Activated CD4-positive, alpha-beta T cell treated with anti-CD3 and anti-CD28 coated beads for 36 hours (primary cell): Measurements from ENCODE around the gene PDCD1LG2. TPM values are rescaled to one million over a fixed set of nuclear protein-coding genes. Genes with fewer than 3 reads are reported as not detected.
"Not testable (repeated sequence)": the region's sequence is repeated elsewhere in the genome, so short reads cannot be mapped to it uniquely, and the experiment has no call there.

ENCODE experiments used
- ATAC-seq: fragments of 200-7000 bp; cut with Tn5 transposase; one replicate; pipeline ENCODE4 v1.10.0; 2021; ENCODE audit warnings: mild to moderate bottlenecking, moderate library complexity
- CTCF ChIA-PET: fragments of 350-600 bp; sonication (Branson Sonifier 250); formaldehyde crosslinking; loops from one replicate; lab custom pipeline; 2021; ENCODE audit warnings: antibody characterized with exemption; lab: Charles Lee
- POLR2A ChIA-PET: fragments of 350-600 bp; sonication (Branson Sonifier 250); formaldehyde crosslinking; loops from one replicate; lab custom pipeline; 2021; ENCODE audit warnings: antibody characterized with exemption, inconsistent platforms; lab: Charles Lee
- DNase-seq: peaks from one replicate; pipeline ENCODE4 v3.0.0-alpha.2; 2020
- H3K27ac Mint-ChIP-seq: one replicate; pipeline ENCODE4 v1.8.0; 2021; ENCODE audit warnings: mixed read lengths
- H3K27me3 Mint-ChIP-seq: one replicate; pipeline ENCODE4 v1.8.0; 2021; ENCODE audit warnings: mixed read lengths
- H3K36me3 Mint-ChIP-seq: one replicate; pipeline ENCODE4 v1.8.0; 2021; ENCODE audit warnings: low read depth, mixed read lengths
- H3K4me1 Mint-ChIP-seq: one replicate; pipeline ENCODE4 v1.8.0; 2021; ENCODE audit warnings: mixed read lengths
- H3K4me3 Mint-ChIP-seq: one replicate; pipeline ENCODE4 v1.8.0; 2021; ENCODE audit warnings: mild to moderate bottlenecking, moderate library complexity, mixed read lengths
- H3K9me3 Mint-ChIP-seq: one replicate; pipeline ENCODE4 v1.8.0; 2021; ENCODE audit warnings: low read depth, mixed read lengths
- intact Hi-C, 2 experiments: fragments of 100-400 bp; cut with DNase I in 1 of 2; cut with micrococcal nuclease in 1 of 2; formaldehyde crosslinking; loops; one replicate each; pipeline versions ENCODE4 v1.14.2 to v1.15.1; 2022 to 2024; cut with DNase I, micrococcal nuclease
- total RNA-seq, 2 experiments: library from RNA; stranded (reverse); gene quantifications; one replicate each; pipeline ENCODE4 v1.2.3, GENCODE V29; 2021

PDCD1LG2 gene
- total RNA-seq, 2 experiments from 2014 or later, result 0.43 to 0.81 TPM

DNA sequence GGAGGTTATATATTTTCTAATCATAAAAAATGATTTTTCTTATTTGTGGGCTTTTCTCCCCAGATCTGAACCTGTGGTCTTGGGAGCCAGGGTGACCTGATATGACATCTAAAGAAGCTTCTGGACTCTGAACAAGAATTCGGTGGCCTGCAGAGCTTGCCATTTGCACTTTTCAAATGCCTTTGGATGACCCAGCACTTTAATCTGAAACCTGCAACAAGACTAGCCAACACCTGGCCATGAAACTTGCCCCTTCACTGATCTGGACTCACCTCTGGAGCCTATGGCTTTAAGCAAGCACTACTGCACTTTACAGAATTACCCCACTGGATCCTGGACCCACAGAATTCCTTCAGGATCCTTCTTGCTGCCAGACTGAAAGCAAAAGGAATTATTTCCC lies 59.6 kb downstream of the PDCD1LG2 start:
- ATAC-seq, result no peak
- peaks cover 15% of the 10 kb centered on the region for H3K4me1 Mint-ChIP-seq
- no peak overlapping the region for H3K27ac Mint-ChIP-seq
- no peaks in the 10 kb centered on the region for H3K9me3 Mint-ChIP-seq
- no peak overlapping the region for H3K4me3 Mint-ChIP-seq
- CTCF ChIA-PET, result interaction anchor here (0.8 to 1.7 kb wide), 5 partner anchors 12 to 77 kb away, joined by 3 to 7 read pairs (median 5); no protein-coding TSS in a partner anchor
- intact Hi-C loops, result loop anchor here in 1 of 2 experiments (5.0 kb wide), 1 partner anchor 48 kb away; no protein-coding TSS in a partner anchor
- no peaks in the 10 kb centered on the region for H3K36me3 Mint-ChIP-seq
- no peak for DNase-seq
- POLR2A ChIA-PET, result interaction anchor here (1.0 kb wide), 1 partner anchor 59 kb away, joined by 6 read pairs; no protein-coding TSS in a partner anchor
- H3K27me3 Mint-ChIP-seq, result no peaks in the 10 kb centered on the region

- no peaks in the 10 kb centered on the region for H3K9me3 Mint-ChIP-seq
- intact Hi-C loops, result no loop called here
- no peaks in the 10 kb centered on the region for H3K36me3 Mint-ChIP-seq
- CTCF ChIA-PET, result interaction anchor here (0.6 to 1.7 kb wide), 2 partner anchors 78 to 987 kb away, joined by 3 to 5 read pairs; no protein-coding TSS in a partner anchor
- no peak overlapping the region for H3K4me3 Mint-ChIP-seq
- H3K27me3 Mint-ChIP-seq, result no peaks in the 10 kb centered on the region
- ATAC-seq (no peak), DNase-seq (no peak)
- H3K4me1 Mint-ChIP-seq, result peaks cover 15% of the 10 kb centered on the region
- POLR2A ChIA-PET, result no interaction called here
- no peak overlapping the region for H3K27ac Mint-ChIP-seq
Observed at GRCh38 chr9:5571629-5572232, 61.4 kb downstream of the PDCD1LG2 start.

DNA sequence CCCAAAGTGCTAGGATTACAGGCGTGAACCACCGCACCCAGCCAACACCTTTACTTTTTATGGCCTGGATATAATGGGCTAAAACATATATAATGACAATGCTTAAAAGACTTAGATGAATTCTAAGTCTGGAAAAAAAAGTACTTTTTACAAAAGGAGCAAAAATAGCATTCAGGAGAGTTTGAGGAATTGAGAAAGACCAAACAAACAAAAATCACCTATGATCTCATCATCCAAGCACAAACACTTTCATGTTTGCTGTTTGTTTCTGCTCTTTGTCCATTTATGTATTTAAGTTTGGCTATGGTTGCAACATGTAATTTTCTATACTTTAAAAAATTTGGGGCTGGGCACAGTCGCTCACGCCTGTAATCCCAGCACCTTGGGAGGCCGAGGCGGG lies 63.8 kb downstream of the PDCD1LG2 start:
- peaks cover 25% of the 10 kb centered on the region for H3K4me1 Mint-ChIP-seq
- ChIA-PET POLR2A (no interaction called here), CTCF (no interaction called here)
- no peaks in the 10 kb centered on the region for H3K9me3 Mint-ChIP-seq
- intact Hi-C loops, result no loop called here
- no peak overlapping the region for H3K27ac Mint-ChIP-seq
- DNase-seq, result no peak
- H3K27me3 Mint-ChIP-seq, result no peaks in the 10 kb centered on the region
- ATAC-seq, result no peak
- H3K4me3 Mint-ChIP-seq, result no peak overlapping the region
- no peaks in the 10 kb centered on the region for H3K36me3 Mint-ChIP-seq

GRCh38 chr9:5575000-5575399 lies 64.7 kb downstream of the PDCD1LG2 start:
- DNase-seq, result no peak
- no peak overlapping the region for H3K27ac Mint-ChIP-seq
- POLR2A ChIA-PET, result no interaction called here
- H3K27me3 Mint-ChIP-seq, result no peaks in the 10 kb centered on the region
- H3K9me3 Mint-ChIP-seq, result no peaks in the 10 kb centered on the region
- no peak for ATAC-seq
- H3K4me1 Mint-ChIP-seq, result peaks cover 24% of the 10 kb centered on the region
- intact Hi-C loops, result no loop called here
- H3K36me3 Mint-ChIP-seq, result no peaks in the 10 kb centered on the region
- H3K4me3 Mint-ChIP-seq, result no peak overlapping the region
- CTCF ChIA-PET, result no interaction called here

GRCh38 chr9:5577225-5577624 lies 66.9 kb downstream of the PDCD1LG2 start:
- intact Hi-C loops, result no loop called here
- peaks cover 38% of the 10 kb centered on the region for H3K4me1 Mint-ChIP-seq
- peaks cover 4% of the 10 kb centered on the region for H3K9me3 Mint-ChIP-seq
- ATAC-seq (no peak), DNase-seq (no peak)
- CTCF ChIA-PET, result no interaction called here
- H3K27me3 Mint-ChIP-seq, result no peaks in the 10 kb centered on the region
- H3K27ac Mint-ChIP-seq, result no peak overlapping the region
- POLR2A ChIA-PET, result no interaction called here
- no peaks in the 10 kb centered on the region for H3K36me3 Mint-ChIP-seq
- H3K4me3 Mint-ChIP-seq, result no peak overlapping the region

DNA sequence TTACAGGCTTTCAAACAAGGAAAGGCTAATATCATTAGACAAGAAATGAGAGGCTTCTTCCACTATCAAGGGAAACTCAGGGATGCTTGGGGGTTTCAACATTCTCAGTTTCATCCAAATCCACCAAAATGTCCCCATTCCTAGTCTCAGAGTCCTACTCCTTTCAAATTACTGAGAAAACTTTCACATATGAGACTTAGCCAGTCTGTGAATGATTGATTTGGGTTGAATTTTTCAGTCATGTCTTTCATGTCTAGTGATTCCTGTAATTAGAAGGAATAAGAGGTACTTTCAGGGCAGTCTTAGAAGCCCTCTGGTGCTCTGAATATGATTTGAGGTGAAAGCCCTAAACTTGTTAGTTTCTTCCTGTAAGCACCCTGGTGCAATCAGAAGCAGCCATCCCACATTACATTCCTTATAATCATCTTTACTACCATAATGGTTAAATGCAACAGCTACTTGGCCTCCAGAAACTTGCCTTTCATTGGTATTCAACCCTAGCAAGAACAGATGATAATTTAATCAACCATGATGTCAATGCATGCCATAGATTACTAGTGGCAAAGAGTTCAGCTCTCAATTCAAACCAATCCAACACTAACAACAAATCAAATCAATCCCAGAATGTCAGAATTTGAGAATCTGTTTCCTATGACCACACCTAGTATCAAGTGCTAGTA lies 67.8 kb downstream of the PDCD1LG2 start:
- ATAC-seq, result peak; percentile 48
- CTCF ChIA-PET, result interaction anchor here (0.6 kb wide), 1 partner anchor 41 kb away, joined by 3 read pairs; no protein-coding TSS in a partner anchor

DNA sequence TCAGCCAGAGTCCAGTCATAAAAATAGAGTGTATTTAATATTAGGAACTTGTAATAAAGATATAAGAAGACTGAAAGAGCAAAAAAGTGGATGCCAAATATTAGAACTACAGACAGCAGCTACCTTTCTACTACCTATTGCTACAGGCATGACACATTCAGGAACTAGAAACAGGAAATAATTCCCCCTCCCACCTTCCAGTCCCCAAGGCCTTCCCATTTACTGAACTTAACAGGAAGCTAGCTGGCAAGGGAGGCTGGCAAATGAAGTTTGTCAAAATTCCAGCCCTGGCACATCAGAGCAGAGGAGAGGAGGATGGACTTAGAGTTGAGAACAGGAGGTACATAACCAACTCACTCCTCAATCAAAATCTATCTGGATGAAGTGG lies 68.4 kb downstream of the PDCD1LG2 start:
- no peaks in the 10 kb centered on the region for H3K36me3 Mint-ChIP-seq
- H3K4me1 Mint-ChIP-seq, result peaks cover 51% of the 10 kb centered on the region
- DNase-seq (no peak), ATAC-seq (no peak)
- no peaks in the 10 kb centered on the region for H3K27me3 Mint-ChIP-seq
- no peak overlapping the region for H3K4me3 Mint-ChIP-seq
- H3K9me3 Mint-ChIP-seq, result peaks cover 4% of the 10 kb centered on the region
- POLR2A ChIA-PET, result no interaction called here
- intact Hi-C loops, result no loop called here
- H3K27ac Mint-ChIP-seq, result peak overlapping the region; percentile 23
- CTCF ChIA-PET, result no interaction called here

More for the DNA sequence above, 67.8 kb downstream of the PDCD1LG2 start:
- Mint-ChIP-seq H3K36me3 (no peaks in the 10 kb centered on the region), H3K4me1 (peaks cover 46% of the 10 kb centered on the region), H3K27me3 (no peaks in the 10 kb centered on the region), H3K27ac (peak overlapping the region; percentile 23), H3K9me3 (peaks cover 4% of the 10 kb centered on the region), H3K4me3 (no peak overlapping the region)
- intact Hi-C loops, result no loop called here
- POLR2A ChIA-PET, result no interaction called here
- DNase-seq, result no peak

- Mint-ChIP-seq H3K4me1 (peaks cover 57% of the 10 kb centered on the region), H3K9me3 (peaks cover 4% of the 10 kb centered on the region), H3K36me3 (no peaks in the 10 kb centered on the region), H3K27ac (no peak overlapping the region), H3K27me3 (no peaks in the 10 kb centered on the region), H3K4me3 (no peak overlapping the region)
- no peak for DNase-seq
- ChIA-PET POLR2A (interaction anchor here (0.7 kb wide), 1 partner anchor 650 kb away, joined by 3 read pairs; no protein-coding TSS in a partner anchor), CTCF (interaction anchor here (0.6 to 1.4 kb wide), 2 partner anchors 11 to 979 kb away, joined by 3 to 4 read pairs; no protein-coding TSS in a partner anchor)
- peak; percentile 18 for ATAC-seq
- intact Hi-C loops, result no loop called here
Observed at GRCh38 chr9:5579881-5580280, 69.5 kb downstream of the PDCD1LG2 start.

- ChIA-PET POLR2A (no interaction called here), CTCF (interaction anchor here (1.4 kb wide), 1 partner anchor 10 kb away, joined by 4 read pairs; no protein-coding TSS in a partner anchor)
- Mint-ChIP-seq H3K27me3 (no peaks in the 10 kb centered on the region), H3K27ac (no peak overlapping the region), H3K9me3 (peaks cover 4% of the 10 kb centered on the region), H3K4me1 (peaks cover 60% of the 10 kb centered on the region), H3K36me3 (peaks cover under 1% of the 10 kb centered on the region), H3K4me3 (no peak overlapping the region)
- intact Hi-C loops, result no loop called here
- DNase-seq, result no peak
- ATAC-seq, result no peak
Observed at GRCh38 chr9:5580650-5581049, 70.3 kb downstream of the PDCD1LG2 start.

DNA sequence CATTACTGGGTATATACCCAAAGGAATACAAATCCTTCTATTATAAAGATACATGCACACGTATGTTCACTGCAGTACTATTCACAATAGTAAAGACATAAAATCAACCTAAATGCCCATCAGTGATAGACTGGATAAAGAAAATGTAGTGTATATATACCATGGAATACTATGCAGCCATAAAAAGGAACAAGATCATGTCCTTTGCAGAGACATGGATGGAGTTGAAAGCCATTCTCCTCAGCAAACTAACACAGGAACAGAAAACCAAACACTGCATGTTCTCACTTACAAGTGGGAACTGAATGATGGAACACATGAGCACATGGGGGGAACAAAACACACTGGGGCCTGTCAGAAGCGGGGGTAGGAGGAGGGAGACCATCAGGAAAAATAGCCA lies 71.4 kb downstream of the PDCD1LG2 start:
- ATAC-seq, H3K27me3 Mint-ChIP-seq, DNase-seq, H3K4me3 Mint-ChIP-seq, H3K36me3 Mint-ChIP-seq, H3K27ac Mint-ChIP-seq, H3K9me3 Mint-ChIP-seq, intact Hi-C loops, POLR2A ChIA-PET: not testable (repeated sequence)
- peaks cover 71% of the 10 kb centered on the region for H3K4me1 Mint-ChIP-seq
- CTCF ChIA-PET, result interaction anchor here (1.4 kb wide), 1 partner anchor 121 kb away, joined by 4 read pairs; no protein-coding TSS in a partner anchor

GRCh38 chr9:5582835-5583195 lies 72.5 kb downstream of the PDCD1LG2 start:
- DNase-seq, result peak; percentile 69
- intact Hi-C loops, result loop anchor here in 1 of 2 experiments (1.0 kb wide), 1 partner anchor 146 kb away; the partner anchor contains the start of gene PLGRKT
- no peak overlapping the region for H3K4me3 Mint-ChIP-seq
- ATAC-seq, result peak; percentile 42
- H3K27me3 Mint-ChIP-seq, result no peaks in the 10 kb centered on the region
- H3K4me1 Mint-ChIP-seq, result peaks cover 74% of the 10 kb centered on the region
- H3K9me3 Mint-ChIP-seq, result peaks cover 4% of the 10 kb centered on the region
- POLR2A ChIA-PET, result interaction anchor here (1.0 to 1.4 kb wide), 4 partner anchors 123 to 598 kb away, joined by 3 to 6 read pairs (median 3); partner anchors contain the start of genes CD274, JAK2 and PLGRKT
- H3K27ac Mint-ChIP-seq, result peak overlapping the region; percentile 85
- CTCF ChIA-PET, result interaction anchor here (0.6 to 1.7 kb wide), 15 partner anchors 12 to 823 kb away, joined by 3 to 7 read pairs (median 3); partner anchors contain the start of genes CD274, PDCD1LG2 and PLGRKT
- H3K36me3 Mint-ChIP-seq, result peaks cover 5% of the 10 kb centered on the region
